GM18526 (cell line): ENCODE measurements around the gene PAPOLB.

Experiments
- POLR2A ChIP-seq: IDR thresholded peaks from 3 replicates; pipeline ENCODE4 v1.6.1; 2011; ENCODE audit not compliant: insufficient read length; ENCODE audit errors: extremely low read depth

Gene PAPOLB

GRCh38 chr7:4882169-4883032 is 20.6 kb upstream of the PAPOLB start:
- TF ChIP-seq POLR2A = no peak

DNA sequence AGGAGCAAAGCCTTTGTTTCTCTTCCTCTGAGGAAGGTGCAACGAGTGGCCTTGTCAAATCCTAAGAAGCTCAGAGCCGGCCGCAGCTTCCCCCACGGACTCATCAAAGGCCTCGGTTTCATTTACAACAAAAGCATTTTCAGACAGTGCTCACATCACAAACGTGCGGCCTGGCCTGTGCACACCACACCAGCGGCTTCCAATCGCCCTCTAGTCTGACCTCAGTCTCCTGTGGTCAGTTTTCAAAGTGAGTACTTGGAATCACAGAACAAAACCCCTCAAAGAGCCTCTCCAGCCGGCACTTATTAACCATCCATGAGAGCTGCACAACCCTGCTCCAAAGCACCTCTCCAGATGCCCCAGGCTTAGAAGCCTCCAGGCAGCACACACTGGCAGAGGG is 18.4 kb upstream of the PAPOLB start:
- TF ChIP-seq POLR2A = no peak

DNA sequence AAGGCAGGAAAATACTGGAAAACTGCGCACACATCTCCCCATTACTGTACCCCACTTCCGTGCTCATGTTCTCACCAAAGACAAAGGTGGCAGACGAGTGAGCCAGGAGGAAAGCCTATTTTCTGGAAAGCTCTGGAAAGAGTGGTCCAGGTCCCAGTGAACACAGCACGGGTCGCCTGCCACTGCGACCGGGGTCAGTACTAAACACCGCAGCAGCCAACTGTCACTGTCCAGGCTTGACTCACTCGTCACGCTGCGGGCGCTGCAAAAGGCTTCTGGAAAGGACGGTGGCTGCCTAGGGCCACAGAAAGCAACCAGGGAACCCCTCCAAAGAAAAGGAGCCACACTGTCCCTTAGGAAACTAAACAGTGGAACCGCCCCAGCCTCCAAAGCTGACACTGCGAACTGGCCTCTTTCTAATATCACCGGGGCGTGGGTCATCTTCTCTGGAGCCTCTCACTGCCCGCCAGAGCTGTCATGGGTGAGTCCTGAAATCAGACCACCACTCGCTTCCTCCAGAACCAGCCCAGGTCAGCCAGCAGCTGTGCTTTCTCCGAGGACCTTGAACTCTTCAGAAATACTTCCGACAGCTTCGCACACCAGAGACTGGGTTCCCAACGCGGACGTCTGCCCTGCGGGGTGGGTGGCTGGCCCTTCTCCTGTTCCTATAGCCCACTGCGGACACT is 17.7 kb upstream of the PAPOLB start:
- TF ChIP-seq POLR2A = no peak

- TF ChIP-seq POLR2A = no peak
Measured at GRCh38 chr7:4878336-4879335, 16.8 kb upstream of the PAPOLB start.

GRCh38 chr7:4876586-4876985 is 14.8 kb upstream of the PAPOLB start:
- no peak for TF ChIP-seq POLR2A

DNA sequence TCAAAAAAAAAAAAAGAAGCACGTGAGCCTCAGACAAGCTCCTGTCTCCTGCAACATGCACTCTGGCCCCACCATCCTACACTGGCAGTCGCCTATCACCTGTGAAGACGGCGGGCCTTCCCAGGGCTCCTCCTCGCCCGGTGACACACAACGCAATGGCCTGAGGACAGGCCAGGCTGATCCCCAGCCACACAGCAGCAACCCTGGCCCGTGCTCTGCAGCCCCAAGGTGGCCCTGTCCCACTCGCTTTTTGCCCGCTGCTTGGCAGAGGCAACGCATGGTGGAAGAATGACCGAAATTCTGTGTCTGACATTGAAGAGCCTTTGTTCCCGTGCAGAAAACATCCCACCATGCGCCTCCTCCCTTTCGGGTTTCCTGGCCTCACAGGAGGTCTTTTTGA is 13.6 kb upstream of the PAPOLB start:
- no peak for TF ChIP-seq POLR2A

- TF ChIP-seq POLR2A = no peak
Measured at GRCh38 chr7:4873071-4873944, 11.5 kb upstream of the PAPOLB start.

DNA sequence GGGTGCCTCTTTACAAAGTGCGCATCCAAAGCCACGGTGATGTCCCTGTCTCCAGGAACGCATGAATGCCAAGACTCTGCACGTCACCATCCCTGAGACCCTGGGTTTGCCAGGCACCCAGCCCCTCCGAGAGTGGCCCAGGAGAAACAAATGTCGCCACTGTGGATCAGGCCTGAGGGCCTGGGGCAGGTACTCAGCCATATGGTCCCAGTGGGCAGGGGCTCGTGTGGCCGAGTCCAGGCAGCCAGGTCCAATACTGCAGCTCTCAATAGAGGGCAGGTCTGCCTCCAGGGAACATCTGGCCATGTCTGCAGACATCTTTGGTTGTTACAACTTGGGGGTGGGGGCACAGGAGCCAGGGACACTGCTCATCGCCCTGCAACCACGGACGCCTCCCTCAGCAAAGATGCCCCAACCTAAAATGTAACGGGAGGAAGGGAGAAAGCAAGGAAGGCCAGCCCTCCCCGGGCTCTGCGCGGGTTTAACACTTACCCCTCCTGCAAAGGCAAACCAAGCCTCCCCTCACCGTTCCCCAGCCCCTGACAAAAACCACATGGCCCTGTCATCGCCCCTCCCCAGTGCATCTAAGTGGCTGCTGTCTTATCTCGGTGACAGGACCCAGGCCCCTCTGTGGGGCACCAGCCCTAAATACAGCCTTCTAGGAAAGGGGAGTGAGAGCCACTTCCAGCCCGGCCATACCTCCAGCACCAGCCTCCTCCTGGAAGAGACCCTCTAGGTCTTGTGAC is 10.3 kb upstream of the PAPOLB start:
- no peak for TF ChIP-seq POLR2A

GRCh38 chr7:4871056-4871680 is 9.3 kb upstream of the PAPOLB start:
- no peak for TF ChIP-seq POLR2A

DNA sequence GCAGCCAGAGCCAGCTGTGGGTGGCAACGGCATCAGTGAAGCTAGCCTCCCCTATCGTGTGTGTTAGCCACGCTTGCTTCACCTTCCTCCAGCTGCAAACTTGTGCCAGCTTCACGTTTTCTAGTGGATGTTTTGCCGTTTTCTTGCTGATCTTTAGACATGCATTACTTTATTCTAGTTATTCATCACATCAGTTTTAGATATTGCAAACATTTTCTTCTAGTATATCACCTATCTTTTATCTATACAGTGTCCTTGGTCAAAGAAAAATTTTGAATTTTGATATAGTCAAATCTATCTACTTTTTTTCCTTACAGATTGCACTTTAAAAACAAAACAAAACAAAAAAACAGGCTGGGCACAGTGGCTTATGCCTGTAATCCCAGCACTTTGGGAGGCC is 6.7 kb upstream of the PAPOLB start:
- no peak for TF ChIP-seq POLR2A

DNA sequence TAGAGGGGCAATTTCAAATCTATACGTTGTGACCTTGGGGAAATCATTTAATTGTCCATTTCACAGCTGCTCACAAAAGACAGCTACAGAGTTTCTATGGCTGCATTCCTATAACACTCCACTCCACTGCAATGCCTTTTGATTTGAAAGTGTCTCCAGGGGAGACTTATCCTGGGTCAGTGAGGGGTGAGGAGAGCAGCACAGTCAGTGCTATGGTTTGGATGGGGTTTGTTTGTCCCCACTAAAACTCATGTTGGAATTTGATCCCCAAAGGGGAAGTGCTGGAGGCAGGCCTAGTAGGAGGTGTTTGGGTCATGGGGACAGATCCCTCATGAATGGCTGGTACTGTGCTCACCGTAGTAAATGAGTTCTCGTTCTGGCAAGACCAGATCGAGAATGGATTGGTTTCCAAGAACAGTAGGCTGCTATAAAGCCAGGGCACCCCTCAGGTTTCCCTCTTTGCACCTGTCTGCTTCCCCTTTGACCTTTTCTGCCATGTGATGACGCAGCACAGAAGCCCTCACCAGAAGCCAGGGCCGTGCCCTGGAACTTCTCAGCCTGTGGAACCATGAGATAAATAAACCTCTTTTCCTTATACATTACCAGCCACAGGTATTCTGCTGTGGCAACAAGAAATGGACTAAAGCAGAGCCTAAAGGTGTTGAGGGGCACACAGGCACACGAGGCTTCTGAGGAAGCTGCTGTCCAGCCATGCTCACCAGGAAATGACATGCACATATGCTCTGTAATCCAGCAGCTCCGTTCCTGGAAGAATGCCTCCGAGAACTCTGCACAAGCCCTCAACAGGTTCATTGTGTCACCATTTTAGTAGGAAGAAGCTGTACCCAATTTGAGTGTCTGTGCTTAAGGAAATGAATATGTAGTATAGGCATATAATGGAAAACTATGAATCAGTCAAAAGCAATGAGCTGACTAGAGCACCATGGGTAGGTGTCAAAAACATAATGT is 5.0 kb upstream of the PAPOLB start:
- no peak for TF ChIP-seq POLR2A

- no peak for TF ChIP-seq POLR2A
Measured at GRCh38 chr7:4862156-4862555, 326 bp upstream of the PAPOLB start.
